Ascending aorta (tissue), 2 donors: ENCODE data around the gene CACNA1H. TPM values are rescaled to one million over a fixed set of nuclear protein-coding genes. Genes with fewer than 3 reads are reported as not detected.
"Not testable (repeated sequence)": the region's sequence is repeated elsewhere in the genome, so short reads cannot be mapped to it uniquely, and the experiment has no call there.

Experiments used
- DNase-seq, 2 donors: peaks; one replicate each; pipeline ENCODE4 v3.0.0-alpha.2; 2019; ENCODE audit warnings: low spot score in 2 of 2
- H3K27ac ChIP-seq, 2 donors: fragments of 200-600 bp; sonication (generic); one replicate each; pipeline ENCODE4 v1.5.1; 2016 to 2017; ENCODE audit warnings: mild to moderate bottlenecking in 1 of 2
- H3K27me3 ChIP-seq: fragments of 200-600 bp; sonication (generic); one replicate; pipeline ENCODE4 v1.5.1; 2017
- H3K36me3 ChIP-seq, 2 donors: fragments of 200-600 bp; sonication (generic); one replicate each; pipeline ENCODE4 v1.5.1; 2016
- H3K4me1 ChIP-seq, 2 donors: fragments of 200-600 bp; sonication (generic); one replicate each; pipeline ENCODE4 v1.5.1; 2016 to 2017; ENCODE audit warnings: mild to moderate bottlenecking in 1 of 2
- H3K4me3 ChIP-seq, 2 donors: fragments of 200-600 bp; sonication (generic); one replicate each; pipeline ENCODE4 v1.5.1; 2016 to 2017; ENCODE audit warnings: mild to moderate bottlenecking in 1 of 2
- H3K9me3 ChIP-seq, 2 donors: fragments of 200-600 bp; sonication (generic); one replicate each; pipeline ENCODE4 v1.5.1; 2016
- CTCF ChIP-seq, 3 experiments: fragments of 200-600 bp in 2 of 3; fragments of 450-650 bp in 1 of 3; sonication (generic) in 2 of 3; IDR thresholded peaks; one replicate each; pipeline ENCODE4 v1.5.1; 2016 to 2019; ENCODE audit warnings: antibody characterized with exemption in 3 of 3, mild to moderate bottlenecking in 1 of 3, moderate library complexity in 1 of 3
- intact Hi-C: fragments of 100-400 bp; cut with DNase I; formaldehyde crosslinking; loops from one replicate; pipeline ENCODE4 v1.15.1; 2023
- total RNA-seq: library from RNA; depleted of rRNA; stranded (reverse); fragments of >200 nt; gene quantifications from one replicate; pipeline ENCODE4 v1.1.0, GENCODE V29; 2016

CACNA1H gene
- total RNA-seq, 1 donor from 2014 or later, result 57.5 TPM

- H3K27me3 ChIP-seq, H3K4me3 ChIP-seq, H3K36me3 ChIP-seq, H3K27ac ChIP-seq, H3K9me3 ChIP-seq, DNase-seq, H3K4me1 ChIP-seq, intact Hi-C loops: not testable (repeated sequence)
Observed at GRCh38 chr16:1228227-1228626, 75.3 kb downstream of the CACNA1H start.

DNA sequence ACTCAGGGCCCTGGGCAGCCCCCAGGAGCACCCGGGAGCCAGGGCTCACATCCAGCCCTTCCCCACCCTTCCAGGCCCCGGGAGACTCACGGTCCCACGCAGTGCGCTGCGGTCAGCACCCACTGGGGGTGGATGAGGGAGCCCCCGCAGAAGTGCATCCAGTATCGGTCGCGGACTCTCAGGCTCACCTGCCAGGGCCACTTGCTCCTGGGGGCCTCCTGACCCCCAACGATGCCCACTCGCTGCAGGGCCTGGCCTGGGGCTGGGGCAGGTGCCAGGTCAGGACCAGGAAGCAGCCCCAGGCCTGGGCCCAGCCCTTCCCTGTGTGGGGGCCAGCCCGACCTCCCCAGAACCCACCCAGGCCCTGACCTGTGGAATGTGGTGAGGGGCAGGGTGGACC, 76.6 kb downstream of the CACNA1H start:
- H3K27ac ChIP-seq, H3K27me3 ChIP-seq, H3K4me1 ChIP-seq, H3K9me3 ChIP-seq, H3K36me3 ChIP-seq, H3K4me3 ChIP-seq, intact Hi-C loops, DNase-seq: not testable (repeated sequence)

- DNase-seq, H3K27me3 ChIP-seq, H3K9me3 ChIP-seq, intact Hi-C loops, H3K4me3 ChIP-seq, H3K27ac ChIP-seq, H3K36me3 ChIP-seq, H3K4me1 ChIP-seq: not testable (repeated sequence)
Observed at GRCh38 chr16:1230084-1230470, 77.2 kb downstream of the CACNA1H start, which contains the start of gene TPSB2. TSS of gene TPSB2 (minus strand) at chr16:1230184. CDS start at chr16:1229951, 233 bp downstream.

DNA sequence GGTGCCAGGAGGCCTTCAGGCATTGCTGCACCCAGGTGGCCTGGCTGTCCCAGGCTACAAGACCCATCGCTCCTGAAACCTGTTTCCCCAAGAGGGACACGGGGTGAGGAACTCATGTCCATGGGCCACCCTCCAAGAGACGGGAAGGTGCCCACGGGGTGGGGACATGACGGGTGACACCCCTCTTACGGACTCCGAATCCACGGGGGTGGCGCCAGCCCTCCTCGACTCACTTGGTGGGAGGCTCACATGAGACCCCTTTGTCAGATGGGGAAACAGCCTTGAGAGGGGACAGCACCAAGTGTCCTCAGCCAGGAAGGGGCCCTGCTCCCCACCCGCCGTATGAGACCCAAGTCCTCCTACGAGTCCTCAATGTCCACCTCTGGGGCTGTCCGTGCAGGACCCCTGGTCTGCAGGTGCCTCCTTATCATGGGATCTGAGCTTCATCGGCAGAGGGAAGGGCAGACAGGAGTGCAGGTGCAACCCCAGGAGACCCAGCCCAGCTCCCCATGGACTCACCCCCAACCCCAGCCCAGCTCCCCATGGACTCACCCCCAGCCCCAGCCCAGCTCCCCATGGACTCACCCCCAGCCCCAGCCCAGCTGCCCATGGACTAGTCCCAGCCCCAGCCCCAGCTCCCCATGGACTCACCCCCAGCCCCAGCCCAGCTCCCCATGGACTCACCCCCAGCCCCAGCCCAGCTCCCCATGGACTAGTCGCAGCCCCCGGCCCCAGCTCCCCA, 77.7 kb downstream of the CACNA1H start:
- H3K4me1 ChIP-seq, DNase-seq, intact Hi-C loops: not testable (repeated sequence)

GRCh38 chr16:1231301-1231700, 78.4 kb downstream of the CACNA1H start:
- intact Hi-C loops, DNase-seq: not testable (repeated sequence)

More for the DNA sequence above, 77.7 kb downstream of the CACNA1H start:
- H3K27ac ChIP-seq, H3K27me3 ChIP-seq, H3K9me3 ChIP-seq, H3K36me3 ChIP-seq, H3K4me3 ChIP-seq: not testable (repeated sequence)

DNA sequence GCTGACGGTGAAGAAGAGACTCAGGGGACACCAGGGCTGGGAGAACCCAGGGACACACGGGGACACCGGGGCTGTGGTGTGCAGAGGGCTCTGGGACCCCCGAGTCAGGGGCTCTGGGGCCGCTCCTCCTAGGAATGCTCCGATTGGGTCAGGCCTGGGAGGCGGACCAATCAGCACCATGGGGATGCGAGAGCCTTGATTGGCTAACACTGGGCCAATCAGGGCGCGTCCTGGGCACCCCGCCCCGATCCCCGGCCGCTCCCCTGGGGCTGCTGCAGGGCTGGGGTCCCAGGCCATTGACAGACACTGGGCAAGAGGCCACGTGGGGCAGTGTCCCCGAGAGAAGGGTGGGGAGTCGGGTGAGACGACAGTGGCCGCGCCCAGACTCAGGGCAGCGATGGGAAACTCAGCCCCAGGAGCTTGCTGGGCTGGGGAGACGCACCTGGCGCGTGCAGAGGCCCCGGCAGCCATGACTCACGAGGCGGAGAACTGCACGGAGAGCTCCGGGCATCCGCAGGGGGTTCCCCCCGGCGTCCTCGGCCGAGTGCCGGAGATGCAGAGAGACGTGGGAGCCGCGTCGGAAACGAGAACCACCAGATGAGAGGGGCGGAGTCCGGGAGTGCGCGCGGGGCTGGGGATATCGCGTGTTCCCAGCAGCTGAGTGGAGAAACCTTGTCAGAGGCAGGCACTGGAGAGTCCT, 79.3 kb downstream of the CACNA1H start:
- intact Hi-C loops, H3K27me3 ChIP-seq, H3K4me1 ChIP-seq, H3K27ac ChIP-seq, DNase-seq, H3K9me3 ChIP-seq, H3K4me3 ChIP-seq, H3K36me3 ChIP-seq: not testable (repeated sequence)

More at GRCh38 chr16:1231301-1231700, 78.4 kb downstream of the CACNA1H start:
- not testable (repeated sequence) for H3K4me1 ChIP-seq, H3K9me3 ChIP-seq, H3K36me3 ChIP-seq, H3K27me3 ChIP-seq, H3K4me3 ChIP-seq, H3K27ac ChIP-seq

DNA sequence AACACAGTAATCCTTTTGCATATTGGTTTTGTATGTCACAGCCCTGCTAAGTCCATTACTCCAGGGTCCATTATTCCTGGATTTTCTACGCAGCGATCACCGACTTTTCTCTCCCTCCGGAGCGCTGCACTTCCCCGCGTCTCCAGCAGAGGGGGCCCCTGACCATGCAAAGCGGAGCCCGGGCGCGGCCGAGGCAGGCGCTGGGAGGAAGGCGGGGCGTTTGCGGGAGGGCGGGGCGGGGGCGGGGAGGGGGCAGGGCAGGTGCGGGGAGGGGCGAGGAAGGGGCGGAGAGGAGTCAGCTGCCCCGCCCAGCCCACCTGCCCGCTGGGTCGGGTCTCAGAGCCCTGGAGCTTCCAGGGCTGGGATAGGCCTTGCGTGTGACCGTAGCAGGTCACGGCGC, 83.8 kb downstream of the CACNA1H start:
- DNase-seq, H3K36me3 ChIP-seq, H3K27me3 ChIP-seq, H3K27ac ChIP-seq, H3K4me3 ChIP-seq, H3K9me3 ChIP-seq, H3K4me1 ChIP-seq, intact Hi-C loops: not testable (repeated sequence)

DNA sequence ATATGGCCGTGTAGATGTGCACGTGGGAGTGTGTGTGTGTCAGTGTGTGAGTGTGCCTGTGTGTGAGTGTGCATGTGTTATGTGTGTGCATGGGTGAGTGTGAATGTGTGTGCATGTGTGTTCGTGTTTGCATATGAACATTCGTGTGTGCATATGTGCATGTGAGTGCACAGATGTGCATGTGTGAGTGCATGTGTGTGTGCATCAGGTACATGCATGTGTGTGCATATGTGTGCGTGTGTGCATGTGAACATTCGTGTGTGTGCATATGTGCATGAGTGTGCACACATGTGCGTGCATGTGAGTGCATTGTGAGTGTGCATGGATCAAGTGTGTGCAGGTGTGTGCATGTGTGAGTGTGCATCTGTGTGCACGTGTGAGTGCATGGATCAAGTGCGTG, 85.1 kb downstream of the CACNA1H start:
- Histone ChIP-seq H3K9me3 (no peaks in the 10 kb centered on the region), H3K27ac (no peak overlapping the region), H3K27me3 (no peaks in the 10 kb centered on the region), H3K4me1 (no peaks in the 10 kb centered on the region), H3K4me3 (no peak overlapping the region), H3K36me3 (no peaks in the 10 kb centered on the region)
- no peak for TF ChIP-seq CTCF (IDR thresholded peaks at IDR 0.05)
- DNase-seq, result no peak
- intact Hi-C loops, result no loop called here

DNA sequence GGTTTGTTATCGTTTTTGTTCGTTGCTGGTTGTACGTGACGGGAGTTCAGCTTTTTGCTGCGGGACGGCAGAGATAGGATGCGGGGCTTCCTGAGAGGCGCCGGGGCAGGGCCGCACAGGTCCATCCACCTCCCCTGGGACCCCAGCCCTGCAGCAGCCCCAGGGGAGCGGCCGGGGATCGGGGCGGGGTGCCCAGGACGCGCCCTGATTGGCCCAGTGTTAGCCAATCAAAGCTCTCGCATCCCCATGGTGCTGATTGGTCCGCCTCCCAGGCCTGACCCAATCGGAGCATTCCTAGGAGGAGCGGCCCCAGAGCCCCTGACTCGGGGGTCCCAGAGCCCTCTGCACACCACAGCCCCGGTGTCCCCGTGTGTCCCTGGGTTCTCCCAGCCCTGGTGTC, 86.0 kb downstream of the CACNA1H start:
- H3K9me3 ChIP-seq, H3K4me1 ChIP-seq, H3K4me3 ChIP-seq, H3K27ac ChIP-seq, H3K36me3 ChIP-seq, DNase-seq, H3K27me3 ChIP-seq, intact Hi-C loops: not testable (repeated sequence)

- DNase-seq, H3K4me3 ChIP-seq, H3K36me3 ChIP-seq, intact Hi-C loops, H3K27ac ChIP-seq, H3K9me3 ChIP-seq, H3K27me3 ChIP-seq, H3K4me1 ChIP-seq: not testable (repeated sequence)
Observed at GRCh38 chr16:1239575-1239974, 86.7 kb downstream of the CACNA1H start.

- H3K27me3 ChIP-seq, H3K27ac ChIP-seq, H3K4me1 ChIP-seq, H3K9me3 ChIP-seq, H3K36me3 ChIP-seq, intact Hi-C loops, H3K4me3 ChIP-seq, DNase-seq: not testable (repeated sequence)
Observed at GRCh38 chr16:1240436-1240835, 87.5 kb downstream of the CACNA1H start, which contains the start of gene TPSAB1. TSS of gene TPSAB1 (plus strand) at chr16:1240705. CDS start at chr16:1240939, 234 bp downstream.

GRCh38 chr16:1241081-1241480, 88.2 kb downstream of the CACNA1H start:
- H3K9me3 ChIP-seq, DNase-seq, H3K27ac ChIP-seq, H3K4me3 ChIP-seq, H3K4me1 ChIP-seq, H3K36me3 ChIP-seq, H3K27me3 ChIP-seq, intact Hi-C loops: not testable (repeated sequence)

- DNase-seq, H3K27me3 ChIP-seq: not testable (repeated sequence)
Observed at GRCh38 chr16:1243363-1243762, 90.5 kb downstream of the CACNA1H start.

More at GRCh38 chr16:1243363-1243762, 90.5 kb downstream of the CACNA1H start:
- H3K36me3 ChIP-seq, H3K4me1 ChIP-seq, H3K4me3 ChIP-seq, H3K9me3 ChIP-seq, intact Hi-C loops, H3K27ac ChIP-seq: not testable (repeated sequence)
